ENCODE results near the gene DDX52. TPM values are rescaled to one million over a fixed set of nuclear protein-coding genes. Genes with fewer than 3 reads are reported as not detected.
"Not testable (repeated sequence)": the region's sequence is repeated elsewhere in the genome, so short reads cannot be mapped to it uniquely, and the experiment has no call there.

The DDX52 gene
- total and polyA plus RNA-seq, 11 donors = 6.7 to 20.9 (median 13.9) TPM

GRCh38 chr17:37637956-37638355 is 5.3 kb downstream of the DDX52 start:
- H3K27me3 ChIP-seq = no peaks in the 10 kb centered on the region
- DNase-seq (no peak), ATAC-seq (no peak)
- intact Hi-C loops (cut with DNase I) = no loop called here
- H3K9me3 ChIP-seq = no peaks in the 10 kb centered on the region
- H3K4me3 ChIP-seq = no peak overlapping the region
- TF ChIP-seq CTCF (IDR thresholded peaks at IDR 0.05) (no peak), POLR2A (IDR thresholded peaks at IDR 0.05) (no peak)
- no peak overlapping the region for H3K27ac ChIP-seq
- H3K36me3 ChIP-seq = peaks cover 0 to 77% (median 73%) of the 10 kb centered on the region in 9 donors
- H3K4me1 ChIP-seq = peaks cover 0 to 27% (median 18%) of the 10 kb centered on the region in 12 donors

- ATAC-seq; H3K4me1 ChIP-seq; H3K9me3 ChIP-seq; H3K27me3 ChIP-seq; DNase-seq; H3K27ac ChIP-seq; intact Hi-C loops (cut with DNase I); H3K4me3 ChIP-seq: not testable (repeated sequence)
- H3K36me3 ChIP-seq = peaks cover 0 to 95% (median 89%) of the 10 kb centered on the region in 9 donors
- 93 to 98% (median 95%) methylated on average over 6 of the region's 6 CpGs for WGBS, 4 donors
Observed at GRCh38 chr17:37616430-37616829, 26.8 kb downstream of the DDX52 start.

GRCh38 chr17:37614823-37615222 is 28.4 kb downstream of the DDX52 start:
- Histone ChIP-seq H3K9me3 (no peaks in the 10 kb centered on the region), H3K27ac (no peak overlapping the region), H3K4me3 (no peak overlapping the region), H3K36me3 (peaks cover 0 to 78% (median 73%) of the 10 kb centered on the region in 9 donors), H3K4me1 (peaks cover 0 to 2% (median 0%) of the 10 kb centered on the region in 12 donors), H3K27me3 (no peaks in the 10 kb centered on the region)
- DNase-seq = no peak
- 95 to 97% (median 96%) methylated on average over 2 of the region's 2 CpGs for WGBS, 4 donors
- intact Hi-C loops (cut with DNase I) = no loop called here
- TF ChIP-seq CTCF (IDR thresholded peaks at IDR 0.05) (no peak), POLR2A (IDR thresholded peaks at IDR 0.05) (no peak)
- no peak for ATAC-seq

GRCh38 chr17:37614391-37614790 is 28.9 kb downstream of the DDX52 start:
- no peak overlapping the region for H3K27ac ChIP-seq
- H3K27me3 ChIP-seq = no peaks in the 10 kb centered on the region
- no peak for ATAC-seq
- peaks cover 0 to 5% (median 1%) of the 10 kb centered on the region in 12 donors for H3K4me1 ChIP-seq
- WGBS, 4 donors = 92 to 95% (median 94%) methylated on average over 5 of the region's 5 CpGs
- H3K9me3 ChIP-seq = no peaks in the 10 kb centered on the region
- H3K4me3 ChIP-seq = no peak overlapping the region
- TF ChIP-seq POLR2A (IDR thresholded peaks at IDR 0.05) (no peak), CTCF (IDR thresholded peaks at IDR 0.05) (no peak)
- peaks cover 0 to 74% (median 69%) of the 10 kb centered on the region in 9 donors for H3K36me3 ChIP-seq
- DNase-seq = no peak
- intact Hi-C loops (cut with DNase I) = no loop called here

- no peaks in the 10 kb centered on the region for H3K27me3 ChIP-seq
- intact Hi-C loops (cut with DNase I) = no loop called here
- H3K36me3 ChIP-seq = peaks cover 0 to 43% (median 36%) of the 10 kb centered on the region in 9 donors
- TF ChIP-seq POLR2A (IDR thresholded peaks at IDR 0.05) (no peak), CTCF (IDR thresholded peaks at IDR 0.05) (no peak)
- no peak for ATAC-seq
- H3K4me3 ChIP-seq = no peak overlapping the region
- 85 to 97% (median 89%) methylated on average over 1 of the region's 1 CpG for WGBS, 4 donors
- no peaks in the 10 kb centered on the region for H3K9me3 ChIP-seq
- H3K4me1 ChIP-seq = peaks cover 0 to 30% (median 22%) of the 10 kb centered on the region in 12 donors
- no peak overlapping the region for H3K27ac ChIP-seq
- no peak for DNase-seq
Observed at GRCh38 chr17:37610971-37611370, 32.3 kb downstream of the DDX52 start.

GRCh38 chr17:37610041-37610420 is 33.2 kb downstream of the DDX52 start:
- H3K4me1 ChIP-seq = peaks cover 0 to 38% (median 28%) of the 10 kb centered on the region in 12 donors
- WGBS, 4 donors = 90 to 97% (median 92%) methylated on average over 5 of the region's 5 CpGs
- H3K9me3 ChIP-seq; H3K27me3 ChIP-seq; DNase-seq; ATAC-seq; intact Hi-C loops (cut with DNase I): not testable (repeated sequence)
- H3K36me3 ChIP-seq = peaks cover 0 to 39% (median 30%) of the 10 kb centered on the region in 9 donors
- peak overlapping the region in 10 of 12 donors; percentile 74 to 99 (median 93) for H3K4me3 ChIP-seq
- H3K27ac ChIP-seq = peak overlapping the region in 10 of 12 donors; percentile 90 to 96 (median 94)

Measured in heart left ventricle (tissue), 16 donors.